OCI-LY1 (cell line): ENCODE data around the gene PSME3.

ENCODE experiments used
- H2AFZ ChIP-seq: fragments of 200-600 bp; sonication (generic), shearing (Covaris generic); 2 replicates; pipeline ENCODE4 v1.6.0; 2014; ENCODE audit warnings: antibody characterized with exemption, mild to moderate bottlenecking, low read length
- H3F3A ChIP-seq: fragments of 200-600 bp; sonication (generic), shearing (Covaris generic); 2 replicates; pipeline ENCODE4 v1.6.0; 2014; ENCODE audit warnings: mild to moderate bottlenecking, antibody characterized with exemption, low read length, moderate library complexity; ENCODE audit not compliant: insufficient read depth
- H3K27ac ChIP-seq: fragments of 200-600 bp; sonication (generic); 2 replicates; pipeline ENCODE4 v1.5.1; 2014; ENCODE audit warnings: low read length, mixed run types, mild to moderate bottlenecking, low read depth; ENCODE audit not compliant: poor library complexity, severe bottlenecking
- H3K27me3 ChIP-seq: fragments of 200-600 bp; sonication (generic); 2 replicates; pipeline ENCODE4 v1.6.0; 2014; ENCODE audit warnings: antibody characterized with exemption, mild to moderate bottlenecking, low read length, moderate library complexity; ENCODE audit not compliant: insufficient read depth
- H3K36me3 ChIP-seq: fragments of 200-600 bp; sonication (generic); 2 replicates; pipeline ENCODE4 v1.6.1; 2014; ENCODE audit warnings: mild to moderate bottlenecking, antibody characterized with exemption, low read length, moderate library complexity, mixed read lengths; ENCODE audit not compliant: insufficient read depth
- H3K4me1 ChIP-seq: fragments of 200-600 bp; sonication (generic); 2 replicates; pipeline ENCODE4 v1.5.1; 2014; ENCODE audit warnings: mild to moderate bottlenecking, low read length, moderate library complexity; ENCODE audit not compliant: insufficient read depth, severe bottlenecking
- H3K4me2 ChIP-seq: fragments of 200-600 bp; sonication (generic), shearing (Covaris generic); 2 replicates; pipeline ENCODE4 v1.6.1; 2014; ENCODE audit warnings: low read length
- H3K4me3 ChIP-seq: fragments of 200-600 bp; sonication (generic); 2 replicates; pipeline ENCODE4 v1.5.1; 2014; ENCODE audit warnings: low read length, low read depth, mild to moderate bottlenecking, mixed read lengths; ENCODE audit not compliant: poor library complexity, severe bottlenecking
- H3K79me2 ChIP-seq: fragments of 200-600 bp; shearing (Covaris generic); 2 replicates; pipeline ENCODE4 v1.6.1; 2016; ENCODE audit warnings: mixed run types, low read length, mixed read lengths; ENCODE audit not compliant: insufficient read depth
- H3K9ac ChIP-seq: fragments of 200-600 bp; sonication (generic), shearing (Covaris generic); 2 replicates; pipeline ENCODE4 v1.6.1; 2014; ENCODE audit warnings: mild to moderate bottlenecking, low read length, mixed read lengths
- H3K9me2 ChIP-seq: fragments of 200-600 bp; sonication (generic), shearing (Covaris generic); 2 replicates; pipeline ENCODE4 v1.6.1; 2014; ENCODE audit warnings: low read depth, mild to moderate bottlenecking, low read length, mixed read lengths
- H3K9me3 ChIP-seq: fragments of 200-600 bp; shearing (Covaris generic); 2 replicates; pipeline ENCODE4 v1.6.1; 2014; ENCODE audit warnings: low read length, mixed read lengths
- H4K20me1 ChIP-seq: fragments of 200-600 bp; sonication (generic), shearing (Covaris generic); 2 replicates; pipeline ENCODE4 v1.6.0; 2016; ENCODE audit warnings: mild to moderate bottlenecking, low read length; ENCODE audit not compliant: insufficient read depth
- CTCF ChIP-seq: fragments of 200-600 bp; sonication (generic), shearing (Covaris generic); IDR thresholded peaks from 2 replicates; pipeline ENCODE4 v1.5.1; 2017; ENCODE audit warnings: mild to moderate bottlenecking, antibody characterized with exemption, low read length, moderate library complexity, mixed read lengths
- EZH2 ChIP-seq: fragments of 200-600 bp; sonication (generic), shearing (Covaris generic); IDR thresholded peaks from 2 replicates; pipeline ENCODE4 v1.8.0; 2017; ENCODE audit warnings: borderline replicate concordance, mixed run types, mild to moderate bottlenecking, antibody characterized with exemption, low read length, moderate library complexity, mixed read lengths

The PSME3 gene

DNA sequence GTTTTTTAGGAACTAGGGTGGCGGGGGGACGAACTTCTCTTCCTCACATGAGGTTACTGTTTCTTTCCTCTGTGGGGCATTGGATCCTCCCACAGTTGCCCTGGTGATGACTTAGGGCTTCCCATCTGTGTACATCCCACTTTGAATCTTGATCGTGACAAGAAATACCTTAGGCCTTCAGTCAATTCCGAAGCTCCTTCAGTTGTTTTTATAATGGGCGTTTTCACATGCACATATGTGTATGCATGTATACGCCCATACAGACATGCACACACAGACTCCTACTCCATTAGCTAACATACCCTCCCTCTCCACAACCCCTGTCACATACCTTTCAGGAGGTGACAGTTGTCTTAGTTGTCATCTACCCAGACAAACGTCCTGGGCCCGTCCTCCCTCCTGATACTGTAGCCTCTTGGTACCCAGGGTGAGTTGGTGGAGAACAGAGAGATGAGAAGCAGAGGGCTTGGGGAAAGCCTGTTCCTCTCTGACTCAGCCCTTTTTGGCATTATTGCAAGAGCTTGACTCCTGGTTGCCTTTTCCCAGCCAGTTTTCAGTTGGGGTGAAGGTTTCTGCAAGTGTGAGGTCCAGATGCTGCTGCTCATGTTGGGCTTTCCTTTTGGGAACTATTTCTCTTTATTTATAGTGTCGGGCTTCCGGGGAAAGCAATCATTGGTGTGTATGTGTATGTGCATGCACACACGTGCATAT lies 8.9 kb downstream of the PSME3 start:
- TF ChIP-seq EZH2: no peak
- no peak for TF ChIP-seq CTCF
- Histone ChIP-seq H3K4me3 (no peak overlapping the region), H3K9me2 (no peaks in the 10 kb centered on the region), H3K27me3 (no peaks in the 10 kb centered on the region), H3K36me3 (peaks cover 88% of the 10 kb centered on the region), H3K79me2 (no peaks in the 10 kb centered on the region), H3K9ac (no peak overlapping the region), H3F3A (no peaks in the 10 kb centered on the region), H3K27ac (no peak overlapping the region), H3K9me3 (no peaks in the 10 kb centered on the region), H4K20me1 (no peaks in the 10 kb centered on the region), H3K4me2 (no peak overlapping the region), H2AFZ (no peak overlapping the region), H3K4me1 (no peaks in the 10 kb centered on the region)

DNA sequence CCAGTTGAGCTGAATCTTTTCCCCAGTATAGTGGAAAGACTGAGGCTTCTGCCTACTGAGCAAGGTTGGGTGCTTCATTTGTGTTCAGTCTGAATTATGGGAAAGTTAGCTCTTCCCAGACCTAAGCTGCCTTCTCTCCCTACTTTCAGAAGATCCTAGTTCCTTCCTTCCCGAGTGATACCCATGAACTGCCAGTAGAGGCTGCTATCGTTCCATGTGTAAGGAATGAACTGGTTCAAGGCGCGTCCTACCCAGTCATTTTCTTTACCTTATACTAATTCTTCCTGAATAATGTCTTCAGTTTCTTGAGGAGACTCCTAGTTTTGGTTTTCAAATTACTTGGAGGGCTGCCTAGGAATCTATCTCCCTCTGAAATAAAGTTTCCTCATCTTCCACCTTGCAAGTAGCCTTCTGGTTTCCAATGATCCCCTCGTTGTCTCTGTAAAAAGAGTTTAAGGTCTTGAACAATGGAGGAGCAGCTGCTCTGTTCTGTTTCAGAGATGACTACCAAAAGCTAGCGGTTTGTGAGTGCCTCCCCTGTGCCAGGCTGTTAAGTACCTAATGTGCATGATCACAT lies 10.2 kb downstream of the PSME3 start:
- H3K4me2 ChIP-seq: no peak overlapping the region
- no peaks in the 10 kb centered on the region for H3K27me3 ChIP-seq
- no peaks in the 10 kb centered on the region for H4K20me1 ChIP-seq
- TF ChIP-seq CTCF (peak; percentile 70), EZH2 (no peak)
- H3K79me2 ChIP-seq: no peaks in the 10 kb centered on the region
- H3K9me2 ChIP-seq: no peaks in the 10 kb centered on the region
- H3F3A ChIP-seq: no peaks in the 10 kb centered on the region
- no peaks in the 10 kb centered on the region for H3K9me3 ChIP-seq
- H3K9ac ChIP-seq: no peak overlapping the region
- H3K4me1 ChIP-seq: no peaks in the 10 kb centered on the region
- peaks cover 74% of the 10 kb centered on the region for H3K36me3 ChIP-seq
- no peak overlapping the region for H3K27ac ChIP-seq
- no peak overlapping the region for H3K4me3 ChIP-seq
- no peak overlapping the region for H2AFZ ChIP-seq

DNA sequence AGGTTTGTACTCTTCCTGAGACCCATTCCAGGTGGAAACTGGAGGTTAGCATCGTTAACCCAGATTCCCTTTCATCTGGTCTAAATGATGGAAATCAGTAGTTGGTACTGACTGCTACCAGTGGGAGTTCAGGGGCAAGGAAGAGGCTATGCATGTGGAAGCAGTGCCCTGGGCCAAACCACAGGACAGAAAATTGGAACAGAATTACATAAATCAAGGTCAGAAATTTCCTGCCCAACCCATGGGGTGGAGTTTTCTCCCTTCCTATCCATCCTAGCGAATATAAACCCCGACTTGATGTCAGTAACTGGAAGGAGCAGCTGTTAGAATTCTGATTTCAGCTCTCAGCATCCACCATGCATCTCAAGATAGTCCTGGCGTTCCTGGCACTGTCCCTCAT lies 11.1 kb downstream of the PSME3 start, which contains the start of gene AOC2:
Gene AOC2 (plus strand): TSS at position 310 of the 400 bp plus-strand sequence. CDS start 47 bp downstream, at position 357.
- H4K20me1 ChIP-seq: no peaks in the 10 kb centered on the region
- no peak within 1 kb of the TSS for H3K4me2 ChIP-seq
- no peaks in the 10 kb centered on the region for H3K4me1 ChIP-seq
- no peak within 1 kb of the TSS for H3K9ac ChIP-seq
- no peaks in the 10 kb centered on the region for H3K9me3 ChIP-seq
- TF ChIP-seq CTCF: no peak
- TF ChIP-seq EZH2: no peak
- peaks cover 66% of the 10 kb centered on the region for H3K36me3 ChIP-seq
- no peak within 1 kb of the TSS for H3K4me3 ChIP-seq
- no peaks in the 10 kb centered on the region for H3K9me2 ChIP-seq
- H3K27ac ChIP-seq: no peak within 1 kb of the TSS
- no peaks in the 10 kb centered on the region for H3F3A ChIP-seq
- H3K79me2 ChIP-seq: no peaks in the 10 kb centered on the region
- H2AFZ ChIP-seq: no peak within 1 kb of the TSS
- H3K27me3 ChIP-seq: no peaks in the 10 kb centered on the region
